ENCODE measurements around the gene ASIC2. TPM values are rescaled to one million over a fixed set of nuclear protein-coding genes. Genes with fewer than 3 reads are reported as not detected.

Gene ASIC2
- total RNA-seq, 1 experiment from 2014 or later: not detected

GRCh38 chr17:33137426-33137825 lies 155.7 kb downstream of the ASIC2 start:
- TF ChIP-seq CEBPB (IDR thresholded peaks at IDR 0.05; ENCODE audit: low read depth) (no peak), ZNF274 (IDR thresholded peaks at IDR 0.05; ENCODE audit: low read depth, low read length) (no peak), POLR2AphosphoS5 (IDR thresholded peaks at IDR 0.05; ENCODE audit: low read depth, low read length) (no peak), CTCF (IDR thresholded peaks at IDR 0.05 in 2 of 3, conservative IDR thresholded peaks at IDR 0.05 in 1 of 3; ENCODE audit: borderline replicate concordance in 1 of 3, insufficient read depth in 1 of 3, low read depth in 2 of 3, low read length in 2 of 3) (no peak)
- ChIA-PET POLR2A (no interaction called here), CTCF (no interaction called here), RAD21 (ENCODE audit: low non-redundant PET in 1 of 2, low total read pairs in 2 of 2, uncharacterized antibody in 2 of 2, unreplicated experiment in 2 of 2) (no interaction called here)
- no TSS peak for BruUV-seq (replicated peaks)
- no peak for DNase-seq (ENCODE audit: low read depth, low spot score)
- Histone ChIP-seq H4K20me1 (ENCODE audit: insufficient read depth) (no peaks in the 10 kb centered on the region), H3K27me3 (ENCODE audit: insufficient read depth, low read length) (peaks cover 33% of the 10 kb centered on the region), H3K9me2 (ENCODE audit: insufficient read depth) (no peaks in the 10 kb centered on the region), H3K79me2 (ENCODE audit: insufficient read depth, low read length) (no peaks in the 10 kb centered on the region), H3K27ac (ENCODE audit: low read depth, low read length) (no peak overlapping the region), H3K4me3 (replicated peaks in 1 of 2; ENCODE audit: low read depth in 1 of 2, low read length in 2 of 2) (no peak overlapping the region), H3K9me3 (ENCODE audit: control insufficient read depth in 1 of 2, insufficient read depth in 1 of 2, low read depth in 1 of 2, low read length in 2 of 2) (no peaks in the 10 kb centered on the region), H3K4me1 (ENCODE audit: control insufficient read depth in 1 of 2, insufficient read depth in 2 of 2, low read length in 2 of 2) (no peaks in the 10 kb centered on the region), H3K4me2 (ENCODE audit: low read length) (no peak overlapping the region), H2AFZ (ENCODE audit: low read depth, low read length, poor library complexity, severe bottlenecking) (no peak overlapping the region), H3K36me3 (ENCODE audit: control insufficient read depth in 1 of 2, insufficient read depth in 2 of 2, low read length in 2 of 2) (no peaks in the 10 kb centered on the region), H3K9ac (ENCODE audit: low read length) (no peak overlapping the region)
- no peak for ATAC-seq
- intact Hi-C loops (cut with micrococcal nuclease): no loop called here

GRCh38 chr17:33135691-33136090 lies 157.4 kb downstream of the ASIC2 start:
- Histone ChIP-seq H3K27ac (ENCODE audit: low read depth, low read length) (no peak overlapping the region), H3K4me1 (ENCODE audit: control insufficient read depth in 1 of 2, insufficient read depth in 2 of 2, low read length in 2 of 2) (no peaks in the 10 kb centered on the region), H2AFZ (ENCODE audit: low read depth, low read length, poor library complexity, severe bottlenecking) (no peak overlapping the region), H3K4me2 (ENCODE audit: low read length) (no peak overlapping the region), H3K9me3 (ENCODE audit: control insufficient read depth in 1 of 2, insufficient read depth in 1 of 2, low read depth in 1 of 2, low read length in 2 of 2) (no peaks in the 10 kb centered on the region), H3K9me2 (ENCODE audit: insufficient read depth) (no peaks in the 10 kb centered on the region), H3K9ac (ENCODE audit: low read length) (no peak overlapping the region), H3K36me3 (ENCODE audit: control insufficient read depth in 1 of 2, insufficient read depth in 2 of 2, low read length in 2 of 2) (no peaks in the 10 kb centered on the region), H4K20me1 (ENCODE audit: insufficient read depth) (no peaks in the 10 kb centered on the region), H3K4me3 (replicated peaks in 1 of 2; ENCODE audit: low read depth in 1 of 2, low read length in 2 of 2) (no peak overlapping the region), H3K27me3 (ENCODE audit: insufficient read depth, low read length) (peaks cover 47% of the 10 kb centered on the region), H3K79me2 (ENCODE audit: insufficient read depth, low read length) (no peaks in the 10 kb centered on the region)
- DNase-seq (ENCODE audit: low read depth, low spot score): no peak
- intact Hi-C loops (cut with micrococcal nuclease): no loop called here
- no peak for ATAC-seq
- ChIA-PET CTCF (no interaction called here), POLR2A (no interaction called here), RAD21 (ENCODE audit: low non-redundant PET in 1 of 2, low total read pairs in 2 of 2, uncharacterized antibody in 2 of 2, unreplicated experiment in 2 of 2) (no interaction called here)
- BruUV-seq (replicated peaks): no TSS peak
- no peak for TF ChIP-seq POLR2A (IDR thresholded peaks at IDR 0.05; ENCODE audit: borderline replicate concordance, extremely low read depth, insufficient read depth, insufficient read length)
- no peak for TF ChIP-seq ATF3 (IDR thresholded peaks at IDR 0.05)
- no peak for TF ChIP-seq JUND (IDR thresholded peaks at IDR 0.05)
- TF ChIP-seq EGR1 (IDR thresholded peaks at IDR 0.05; ENCODE audit: low read depth): no peak
- no peak for TF ChIP-seq CTCF (IDR thresholded peaks at IDR 0.05 in 2 of 3, conservative IDR thresholded peaks at IDR 0.05 in 1 of 3; ENCODE audit: borderline replicate concordance in 1 of 3, insufficient read depth in 1 of 3, low read depth in 2 of 3, low read length in 2 of 3)
- TF ChIP-seq ZBTB33 (IDR thresholded peaks at IDR 0.05; ENCODE audit: extremely low read depth, insufficient replicate concordance, low read length): no peak
- TF ChIP-seq SIN3A (IDR thresholded peaks at IDR 0.05; ENCODE audit: low read depth): no peak
- no peak for TF ChIP-seq CBX3 (IDR thresholded peaks at IDR 0.05; ENCODE audit: low read depth)
- TF ChIP-seq ZFX (IDR thresholded peaks at IDR 0.05): no peak
- no peak for TF ChIP-seq CEBPB (IDR thresholded peaks at IDR 0.05; ENCODE audit: low read depth)
- TF ChIP-seq EZH2phosphoT487 (IDR thresholded peaks at IDR 0.05; ENCODE audit: borderline replicate concordance): no peak
- TF ChIP-seq FOSL1 (IDR thresholded peaks at IDR 0.05; ENCODE audit: low read depth): no peak
- no peak for TF ChIP-seq YY1 (IDR thresholded peaks at IDR 0.05; ENCODE audit: extremely low read depth, insufficient replicate concordance, low read depth, low read length)
- no peak for TF ChIP-seq POLR2AphosphoS5 (IDR thresholded peaks at IDR 0.05; ENCODE audit: low read depth, low read length)
